HCT116 (cell line): ENCODE measurements around the gene TMEM50B. TPM values are rescaled to one million over a fixed set of nuclear protein-coding genes. Genes with fewer than 3 reads are reported as not detected.

Source experiments
- ATAC-seq: fragments of 200-7000 bp; cut with Tn5 transposase; 2 replicates; pipeline ENCODE4 v1.9.1; 2020; ENCODE audit warnings: mild to moderate bottlenecking, moderate library complexity
- BruUV-seq: library from RNA; stranded (reverse); fragments of 400-500 nt; replicated peaks from 2 replicates; lab custom pipeline; 2021; lab: Mats Ljungman, UMichigan
- CTCF ChIA-PET: fragments of 300-600 bp; sonication (Branson Sonifier 250); formaldehyde crosslinking; loops from one replicate; lab custom pipeline; 2021; ENCODE audit warnings: antibody characterized with exemption; lab: Charles Lee
- POLR2A ChIA-PET: fragments of 300-600, 350-600 bp; sonication (Branson Sonifier 250); formaldehyde crosslinking; loops from one replicate; lab custom pipeline; 2021; ENCODE audit warnings: antibody characterized with exemption; lab: Charles Lee
- RAD21 ChIA-PET, 2 experiments: fragments of 300-600 bp; sonication (Branson Sonifier 250); formaldehyde crosslinking; loops; one replicate each; lab custom pipeline; 2023; ENCODE audit warnings: low total read pairs in 2 of 2; ENCODE audit not compliant: uncharacterized antibody in 2 of 2, unreplicated experiment in 2 of 2, low non-redundant PET in 1 of 2; lab: Charles Lee
- DNase-seq: peaks from one replicate; pipeline ENCODE4 v3.0.0-alpha.2; 2010; ENCODE audit warnings: low read depth, low spot score
- H2AFZ ChIP-seq: fragments of 200-600 bp; shearing (Covaris generic), sonication (generic); 2 replicates; pipeline ENCODE4 v1.6.1; 2017; ENCODE audit warnings: low read depth, mixed run types, mixed read lengths, antibody characterized with exemption, low read length; ENCODE audit not compliant: poor library complexity, severe bottlenecking
- H3K27ac ChIP-seq: 2 replicates; pipeline ENCODE4 v1.5.1; 2012; ENCODE audit warnings: low read depth, low read length
- H3K27me3 ChIP-seq: fragments of 200-600 bp; sonication (generic); 2 replicates; pipeline ENCODE4 v1.6.1; 2016; ENCODE audit warnings: mixed run types, low read length, mixed read lengths; ENCODE audit not compliant: insufficient read depth
- H3K36me3 ChIP-seq, 2 experiments: fragments of 200-500 bp in 1 of 2; fragments of 200-600 bp in 1 of 2; sonication (Bioruptor generic) in 1 of 2; sonication (generic) in 1 of 2; 2 replicates each; pipeline versions ENCODE4 v1.5.1 to v1.6.1; 2014 to 2016; ENCODE audit warnings: low read length in 2 of 2, inconsistent platforms in 1 of 2, mixed read lengths in 1 of 2, mixed run types in 1 of 2; ENCODE audit not compliant: insufficient read depth in 2 of 2, control insufficient read depth in 1 of 2
- H3K4me1 ChIP-seq, 2 experiments: fragments of 200-600 bp in 1 of 2; sonication (generic) in 1 of 2; 2 replicates each; pipeline versions ENCODE4 v1.5.1 to v1.6.1; 2012 to 2017; ENCODE audit warnings: low read length in 2 of 2, inconsistent platforms in 1 of 2, mild to moderate bottlenecking in 1 of 2, mixed read lengths in 1 of 2, mixed run types in 1 of 2, moderate library complexity in 1 of 2; ENCODE audit not compliant: insufficient read depth in 2 of 2, control insufficient read depth in 1 of 2
- H3K4me2 ChIP-seq: fragments of 200-600 bp; sonication (generic); 2 replicates; pipeline ENCODE4 v1.6.1; 2017; ENCODE audit warnings: mixed run types, low read length, mixed read lengths
- H3K4me3 ChIP-seq, 2 experiments: fragments of 200-600 bp in 1 of 2; sonication (generic) in 1 of 2; replicated peaks in 1 of 2; 2 replicates each; pipeline ENCODE4 v1.5.1; 2011 to 2016; ENCODE audit warnings: low read length in 2 of 2, control low read depth in 1 of 2, low read depth in 1 of 2, mild to moderate bottlenecking in 1 of 2, mixed read lengths in 1 of 2, mixed run types in 1 of 2
- H3K79me2 ChIP-seq: fragments of 200-600 bp; sonication (generic); 2 replicates; pipeline ENCODE4 v1.6.1; 2017; ENCODE audit warnings: mild to moderate bottlenecking, mixed run types, low read length, moderate library complexity, mixed read lengths; ENCODE audit not compliant: insufficient read depth
- H3K9ac ChIP-seq: fragments of 200-600 bp; sonication (generic); 2 replicates; pipeline ENCODE4 v1.6.1; 2016; ENCODE audit warnings: low read length, mixed read lengths
- H3K9me2 ChIP-seq: fragments of 200-600 bp; sonication (generic), shearing (Covaris generic); 2 replicates; pipeline ENCODE4 v1.6.1; 2017; ENCODE audit warnings: mixed run types, mild to moderate bottlenecking, moderate library complexity; ENCODE audit not compliant: insufficient read depth
- H3K9me3 ChIP-seq, 2 experiments: fragments of 200-500 bp in 1 of 2; fragments of 200-600 bp in 1 of 2; sonication (Bioruptor generic) in 1 of 2; sonication (generic) in 1 of 2; 2 replicates each; pipeline ENCODE4 v1.6.1; 2014 to 2017; ENCODE audit warnings: low read length in 2 of 2, mixed read lengths in 2 of 2, inconsistent platforms in 1 of 2, low read depth in 1 of 2, mild to moderate bottlenecking in 1 of 2, mixed run types in 1 of 2, moderate library complexity in 1 of 2; ENCODE audit not compliant: control insufficient read depth in 1 of 2, insufficient read depth in 1 of 2
- H4K20me1 ChIP-seq: fragments of 200-600 bp; sonication (generic), shearing (Covaris generic); 2 replicates; pipeline ENCODE4 v1.6.1; 2017; ENCODE audit warnings: mixed run types, mild to moderate bottlenecking, moderate library complexity; ENCODE audit not compliant: insufficient read depth
- CBX3 ChIP-seq: IDR thresholded peaks from 2 replicates; pipeline ENCODE4 v1.6.1; 2012; ENCODE audit warnings: low read depth
- EGR1 ChIP-seq: IDR thresholded peaks from 2 replicates; pipeline ENCODE4 v1.6.1; 2012; ENCODE audit warnings: low read depth
- ELF1 ChIP-seq: IDR thresholded peaks from 2 replicates; pipeline ENCODE4 v1.6.1; 2012; ENCODE audit warnings: low read depth, borderline replicate concordance
- EZH2 ChIP-seq: fragments of 200-600 bp; sonication (generic); IDR thresholded peaks from 2 replicates; pipeline ENCODE4 v1.6.1; 2017; ENCODE audit warnings: antibody characterized with exemption, mixed run types
- JUND ChIP-seq: IDR thresholded peaks from 2 replicates; pipeline ENCODE4 v1.6.1; 2012
- POLR2A ChIP-seq: IDR thresholded peaks from 2 replicates; pipeline ENCODE4 v1.7.0; 2011; ENCODE audit warnings: borderline replicate concordance; ENCODE audit not compliant: insufficient read depth, insufficient read length; ENCODE audit errors: extremely low read depth
- POLR2AphosphoS5 ChIP-seq: IDR thresholded peaks from 2 replicates; pipeline ENCODE4 v1.6.1; 2011; ENCODE audit warnings: mild to moderate bottlenecking, low read depth, low read length, moderate library complexity
- RAD21 ChIP-seq: IDR thresholded peaks from 2 replicates; pipeline ENCODE4 v1.6.1; 2012; ENCODE audit warnings: low read depth, mild to moderate bottlenecking
- SIN3A ChIP-seq: IDR thresholded peaks from 2 replicates; pipeline ENCODE4 v1.6.1; 2012; ENCODE audit warnings: low read depth
- SP1 ChIP-seq: IDR thresholded peaks from 2 replicates; pipeline ENCODE4 v1.6.1; 2012; ENCODE audit warnings: low read depth
- SRF ChIP-seq: IDR thresholded peaks from 2 replicates; pipeline ENCODE4 v1.6.1; 2012; ENCODE audit warnings: low read depth
- YY1 ChIP-seq: IDR thresholded peaks from 2 replicates; pipeline ENCODE4 v1.6.1; 2011; ENCODE audit warnings: low read length, low read depth, moderate library complexity, mild to moderate bottlenecking; ENCODE audit not compliant: insufficient replicate concordance; ENCODE audit errors: extremely low read depth
- ZFX ChIP-seq: fragments of 450-650 bp; IDR thresholded peaks from 2 replicates; pipeline ENCODE4 v1.6.1; 2017
- ZNF274 ChIP-seq: fragments of 200-500 bp; sonication (Bioruptor generic); IDR thresholded peaks from 2 replicates; pipeline ENCODE4 v1.6.1; 2014; ENCODE audit warnings: mild to moderate bottlenecking, low read depth, low read length, inconsistent platforms
- intact Hi-C: fragments of 100-400 bp; cut with micrococcal nuclease; formaldehyde crosslinking; loops from 2 replicates; pipeline ENCODE4 v1.10.0; 2022
- total RNA-seq: library from RNA; stranded (reverse); gene quantifications from one replicate; pipeline ENCODE4 v1.2.1, GENCODE V29; 2021; ENCODE audit not compliant: unreplicated experiment
- TF ChIP-seq, protein P1 (sequence below), 3 experiments: fragments of 200-600 bp in 1 of 3; sonication (generic) in 1 of 3; IDR thresholded peaks in 2 of 3; conservative IDR thresholded peaks in 1 of 3; 2 replicates each; pipeline ENCODE4 v1.5.1; 2012 to 2017; ENCODE audit warnings: low read depth in 2 of 3, low read length in 2 of 3, antibody characterized with exemption in 1 of 3, borderline replicate concordance in 1 of 3, control low read depth in 1 of 3, mild to moderate bottlenecking in 1 of 3, mixed read lengths in 1 of 3, mixed run types in 1 of 3, moderate library complexity in 1 of 3; ENCODE audit not compliant: insufficient read depth in 1 of 3
- TF ChIP-seq, protein P2 (sequence below): IDR thresholded peaks from 2 replicates; pipeline ENCODE4 v1.6.1; 2012
- TF ChIP-seq, protein P3 (sequence below): IDR thresholded peaks from 2 replicates; pipeline ENCODE4 v1.6.1; 2011; ENCODE audit warnings: mild to moderate bottlenecking, low read length, moderate library complexity; ENCODE audit not compliant: insufficient replicate concordance; ENCODE audit errors: extremely low read depth
- TF ChIP-seq, protein P4 (sequence below): IDR thresholded peaks from 2 replicates; pipeline ENCODE4 v1.6.1; 2012

Gene TMEM50B
- total RNA-seq, 1 experiment from 2014 or later, result 18.8 TPM

DNA sequence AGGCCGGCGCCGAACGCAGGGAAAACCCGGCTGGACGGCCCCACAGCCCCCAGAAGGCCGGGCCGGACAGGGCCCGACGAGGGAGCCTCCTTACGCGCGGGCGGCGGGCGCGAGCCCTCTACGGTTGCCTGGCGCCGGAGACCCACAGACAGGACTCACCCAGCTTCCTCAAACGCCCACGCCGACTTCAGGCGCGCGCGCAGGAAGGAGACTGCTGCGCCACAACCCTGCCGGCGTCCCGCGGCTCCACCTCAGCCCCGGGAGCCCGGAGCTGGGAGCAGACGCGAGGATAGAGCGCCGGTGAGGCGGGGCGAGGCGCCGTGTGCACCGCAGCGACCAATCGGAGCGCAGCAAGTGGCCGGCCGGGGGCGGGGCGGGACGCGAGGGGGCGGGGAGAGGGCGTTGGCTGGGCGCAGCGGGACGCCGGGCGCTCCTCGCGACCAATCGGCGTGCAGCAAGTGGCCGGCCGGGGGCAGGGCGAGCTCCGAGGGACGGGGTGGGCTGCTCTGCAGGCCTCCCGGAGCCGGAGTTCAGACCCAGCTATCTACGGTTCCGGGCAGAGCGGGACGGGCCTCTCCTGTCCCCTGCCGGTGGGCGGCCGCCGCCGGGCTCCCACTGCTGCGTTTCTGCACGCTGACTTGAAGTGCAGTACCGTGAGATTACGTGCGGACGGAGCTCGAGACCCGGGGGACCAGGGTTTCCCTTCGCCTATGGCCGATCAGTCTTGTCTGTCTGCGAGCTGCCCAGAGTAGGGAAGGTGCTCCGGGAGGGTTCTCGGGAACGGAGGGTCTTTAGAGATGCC, at the start of gene TMEM50B (continued):
- TF ChIP-seq, protein P1, sequence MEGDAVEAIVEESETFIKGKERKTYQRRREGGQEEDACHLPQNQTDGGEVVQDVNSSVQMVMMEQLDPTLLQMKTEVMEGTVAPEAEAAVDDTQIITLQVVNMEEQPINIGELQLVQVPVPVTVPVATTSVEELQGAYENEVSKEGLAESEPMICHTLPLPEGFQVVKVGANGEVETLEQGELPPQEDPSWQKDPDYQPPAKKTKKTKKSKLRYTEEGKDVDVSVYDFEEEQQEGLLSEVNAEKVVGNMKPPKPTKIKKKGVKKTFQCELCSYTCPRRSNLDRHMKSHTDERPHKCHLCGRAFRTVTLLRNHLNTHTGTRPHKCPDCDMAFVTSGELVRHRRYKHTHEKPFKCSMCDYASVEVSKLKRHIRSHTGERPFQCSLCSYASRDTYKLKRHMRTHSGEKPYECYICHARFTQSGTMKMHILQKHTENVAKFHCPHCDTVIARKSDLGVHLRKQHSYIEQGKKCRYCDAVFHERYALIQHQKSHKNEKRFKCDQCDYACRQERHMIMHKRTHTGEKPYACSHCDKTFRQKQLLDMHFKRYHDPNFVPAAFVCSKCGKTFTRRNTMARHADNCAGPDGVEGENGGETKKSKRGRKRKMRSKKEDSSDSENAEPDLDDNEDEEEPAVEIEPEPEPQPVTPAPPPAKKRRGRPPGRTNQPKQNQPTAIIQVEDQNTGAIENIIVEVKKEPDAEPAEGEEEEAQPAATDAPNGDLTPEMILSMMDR (IDR thresholded peaks at IDR 0.05 in 2 of 3, conservative IDR thresholded peaks at IDR 0.05 in 1 of 3; ENCODE audit: borderline replicate concordance in 1 of 3, insufficient read depth in 1 of 3, low read depth in 2 of 3, low read length in 2 of 3), result no peak
- no peak for TF ChIP-seq ZNF274
- no peak for TF ChIP-seq SRF
- TF ChIP-seq, all 23 proteins: peak for 7

DNA sequence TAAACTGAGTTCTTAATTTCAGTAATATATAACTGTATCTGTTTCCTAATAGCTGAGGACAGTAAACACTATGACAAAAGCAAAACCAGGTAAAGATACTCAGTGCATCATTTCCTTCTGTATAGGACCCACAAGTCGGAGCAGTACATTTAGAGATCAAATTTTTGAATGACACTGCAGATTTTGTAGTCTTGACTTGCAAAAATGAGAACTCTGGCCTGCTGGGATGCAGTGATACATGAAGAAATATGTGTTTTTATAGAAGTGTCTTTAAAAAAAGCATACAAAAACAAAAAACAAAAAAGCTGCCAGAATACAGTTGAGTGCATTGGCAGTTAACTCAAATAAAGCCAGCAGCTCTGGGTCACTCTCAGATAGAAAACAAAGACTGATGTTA, 43.2 kb upstream of the TMEM50B start:
- Histone ChIP-seq H2AFZ (no peak overlapping the region), H3K9ac (no peak overlapping the region), H4K20me1 (no peaks in the 10 kb centered on the region), H3K9me3 (no peaks in the 10 kb centered on the region), H3K4me1 (no peaks in the 10 kb centered on the region), H3K36me3 (peaks cover 40 to 44% of the 10 kb centered on the region in 2 experiments; a peak in 3 of 4 replicates), H3K27ac (no peak overlapping the region), H3K79me2 (no peaks in the 10 kb centered on the region), H3K4me2 (no peak overlapping the region), H3K4me3 (no peak overlapping the region), H3K27me3 (no peaks in the 10 kb centered on the region), H3K9me2 (no peaks in the 10 kb centered on the region)
- no peak for DNase-seq
- ATAC-seq, result no peak
- ChIA-PET POLR2A (no interaction called here), RAD21 (no interaction called here), CTCF (no interaction called here)
- no TSS peak for BruUV-seq
- intact Hi-C loops, result no loop called here
- TF ChIP-seq POLR2A (no peak), RAD21 (no peak), ZNF274 (no peak), SRF (no peak), EZH2 (no peak), YY1 (no peak), CBX3 (no peak), SIN3A (no peak), JUND (no peak), SP1 (no peak), ZFX (no peak), EGR1 (no peak), POLR2AphosphoS5 (no peak), ELF1 (no peak)
- TF ChIP-seq, protein P2, sequence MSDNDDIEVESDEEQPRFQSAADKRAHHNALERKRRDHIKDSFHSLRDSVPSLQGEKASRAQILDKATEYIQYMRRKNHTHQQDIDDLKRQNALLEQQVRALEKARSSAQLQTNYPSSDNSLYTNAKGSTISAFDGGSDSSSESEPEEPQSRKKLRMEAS, result no peak
- TF ChIP-seq, protein P3, sequence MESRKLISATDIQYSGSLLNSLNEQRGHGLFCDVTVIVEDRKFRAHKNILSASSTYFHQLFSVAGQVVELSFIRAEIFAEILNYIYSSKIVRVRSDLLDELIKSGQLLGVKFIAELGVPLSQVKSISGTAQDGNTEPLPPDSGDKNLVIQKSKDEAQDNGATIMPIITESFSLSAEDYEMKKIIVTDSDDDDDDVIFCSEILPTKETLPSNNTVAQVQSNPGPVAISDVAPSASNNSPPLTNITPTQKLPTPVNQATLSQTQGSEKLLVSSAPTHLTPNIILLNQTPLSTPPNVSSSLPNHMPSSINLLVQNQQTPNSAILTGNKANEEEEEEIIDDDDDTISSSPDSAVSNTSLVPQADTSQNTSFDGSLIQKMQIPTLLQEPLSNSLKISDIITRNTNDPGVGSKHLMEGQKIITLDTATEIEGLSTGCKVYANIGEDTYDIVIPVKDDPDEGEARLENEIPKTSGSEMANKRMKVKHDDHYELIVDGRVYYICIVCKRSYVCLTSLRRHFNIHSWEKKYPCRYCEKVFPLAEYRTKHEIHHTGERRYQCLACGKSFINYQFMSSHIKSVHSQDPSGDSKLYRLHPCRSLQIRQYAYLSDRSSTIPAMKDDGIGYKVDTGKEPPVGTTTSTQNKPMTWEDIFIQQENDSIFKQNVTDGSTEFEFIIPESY, result no peak
- TF ChIP-seq, protein P1 (IDR thresholded peaks at IDR 0.05 in 2 of 3, conservative IDR thresholded peaks at IDR 0.05 in 1 of 3; ENCODE audit: borderline replicate concordance in 1 of 3, insufficient read depth in 1 of 3, low read depth in 2 of 3, low read length in 2 of 3), result no peak
- TF ChIP-seq, protein P4, sequence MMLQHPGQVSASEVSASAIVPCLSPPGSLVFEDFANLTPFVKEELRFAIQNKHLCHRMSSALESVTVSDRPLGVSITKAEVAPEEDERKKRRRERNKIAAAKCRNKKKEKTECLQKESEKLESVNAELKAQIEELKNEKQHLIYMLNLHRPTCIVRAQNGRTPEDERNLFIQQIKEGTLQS, result no peak
